ENCODE measurements around the gene DNAJC30.

DNA sequence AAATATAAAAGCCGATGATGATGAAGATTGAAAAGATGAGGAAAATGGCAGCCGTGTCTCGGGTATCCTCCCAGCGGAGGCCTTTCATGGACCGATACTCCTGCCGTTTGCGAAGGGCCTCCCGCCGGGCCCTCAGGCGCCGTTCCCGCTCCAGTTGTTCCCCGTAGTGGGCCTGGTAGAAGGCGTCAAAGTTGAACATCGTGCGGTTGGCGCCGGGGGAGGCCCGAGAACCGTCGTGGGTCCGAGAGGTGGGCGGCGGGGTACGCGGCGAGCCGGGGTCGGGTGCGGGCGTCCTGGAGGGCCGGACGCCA, 553 bp downstream of the DNAJC30 start:
- TF ChIP-seq, protein P1, sequence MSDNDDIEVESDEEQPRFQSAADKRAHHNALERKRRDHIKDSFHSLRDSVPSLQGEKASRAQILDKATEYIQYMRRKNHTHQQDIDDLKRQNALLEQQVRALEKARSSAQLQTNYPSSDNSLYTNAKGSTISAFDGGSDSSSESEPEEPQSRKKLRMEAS (IDR thresholded peaks at IDR 0.05), result no peak
- TF ChIP-seq, protein P2, sequence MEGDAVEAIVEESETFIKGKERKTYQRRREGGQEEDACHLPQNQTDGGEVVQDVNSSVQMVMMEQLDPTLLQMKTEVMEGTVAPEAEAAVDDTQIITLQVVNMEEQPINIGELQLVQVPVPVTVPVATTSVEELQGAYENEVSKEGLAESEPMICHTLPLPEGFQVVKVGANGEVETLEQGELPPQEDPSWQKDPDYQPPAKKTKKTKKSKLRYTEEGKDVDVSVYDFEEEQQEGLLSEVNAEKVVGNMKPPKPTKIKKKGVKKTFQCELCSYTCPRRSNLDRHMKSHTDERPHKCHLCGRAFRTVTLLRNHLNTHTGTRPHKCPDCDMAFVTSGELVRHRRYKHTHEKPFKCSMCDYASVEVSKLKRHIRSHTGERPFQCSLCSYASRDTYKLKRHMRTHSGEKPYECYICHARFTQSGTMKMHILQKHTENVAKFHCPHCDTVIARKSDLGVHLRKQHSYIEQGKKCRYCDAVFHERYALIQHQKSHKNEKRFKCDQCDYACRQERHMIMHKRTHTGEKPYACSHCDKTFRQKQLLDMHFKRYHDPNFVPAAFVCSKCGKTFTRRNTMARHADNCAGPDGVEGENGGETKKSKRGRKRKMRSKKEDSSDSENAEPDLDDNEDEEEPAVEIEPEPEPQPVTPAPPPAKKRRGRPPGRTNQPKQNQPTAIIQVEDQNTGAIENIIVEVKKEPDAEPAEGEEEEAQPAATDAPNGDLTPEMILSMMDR (IDR thresholded peaks at IDR 0.05; ENCODE audit: low read depth, low read length, missing input control), result no peak
- TF ChIP-seq, protein P3, sequence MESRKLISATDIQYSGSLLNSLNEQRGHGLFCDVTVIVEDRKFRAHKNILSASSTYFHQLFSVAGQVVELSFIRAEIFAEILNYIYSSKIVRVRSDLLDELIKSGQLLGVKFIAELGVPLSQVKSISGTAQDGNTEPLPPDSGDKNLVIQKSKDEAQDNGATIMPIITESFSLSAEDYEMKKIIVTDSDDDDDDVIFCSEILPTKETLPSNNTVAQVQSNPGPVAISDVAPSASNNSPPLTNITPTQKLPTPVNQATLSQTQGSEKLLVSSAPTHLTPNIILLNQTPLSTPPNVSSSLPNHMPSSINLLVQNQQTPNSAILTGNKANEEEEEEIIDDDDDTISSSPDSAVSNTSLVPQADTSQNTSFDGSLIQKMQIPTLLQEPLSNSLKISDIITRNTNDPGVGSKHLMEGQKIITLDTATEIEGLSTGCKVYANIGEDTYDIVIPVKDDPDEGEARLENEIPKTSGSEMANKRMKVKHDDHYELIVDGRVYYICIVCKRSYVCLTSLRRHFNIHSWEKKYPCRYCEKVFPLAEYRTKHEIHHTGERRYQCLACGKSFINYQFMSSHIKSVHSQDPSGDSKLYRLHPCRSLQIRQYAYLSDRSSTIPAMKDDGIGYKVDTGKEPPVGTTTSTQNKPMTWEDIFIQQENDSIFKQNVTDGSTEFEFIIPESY (IDR thresholded peaks at IDR 0.05), result no peak
- TF ChIP-seq RAD21 (IDR thresholded peaks at IDR 0.05), result no peak
- no peak for TF ChIP-seq TAF1 (conservative IDR thresholded peaks at IDR 0.05)
- no peak for TF ChIP-seq EGR1 (IDR thresholded peaks at IDR 0.05; ENCODE audit: low read depth in 2 of 2)
- TF ChIP-seq GABPA (IDR thresholded peaks at IDR 0.05 in 1 of 2, conservative IDR thresholded peaks at IDR 0.05 in 1 of 2), result no peak

Data from liver (tissue), 3 donors.